SW480 (cell line): ENCODE results near the gene NAV2.
"Not testable (repeated sequence)": the region's sequence is repeated elsewhere in the genome, so short reads cannot be mapped to it uniquely, and the experiment has no call there.

Experiments
- DNase-seq: peaks from one replicate; pipeline ENCODE4 v3.0.0-alpha.2; 2016; ENCODE audit warnings: low spot score

NAV2 gene

GRCh38 chr11:19892876-19893275 is 180.2 kb downstream of the NAV2 start:
- DNase-seq, result no peak

DNA sequence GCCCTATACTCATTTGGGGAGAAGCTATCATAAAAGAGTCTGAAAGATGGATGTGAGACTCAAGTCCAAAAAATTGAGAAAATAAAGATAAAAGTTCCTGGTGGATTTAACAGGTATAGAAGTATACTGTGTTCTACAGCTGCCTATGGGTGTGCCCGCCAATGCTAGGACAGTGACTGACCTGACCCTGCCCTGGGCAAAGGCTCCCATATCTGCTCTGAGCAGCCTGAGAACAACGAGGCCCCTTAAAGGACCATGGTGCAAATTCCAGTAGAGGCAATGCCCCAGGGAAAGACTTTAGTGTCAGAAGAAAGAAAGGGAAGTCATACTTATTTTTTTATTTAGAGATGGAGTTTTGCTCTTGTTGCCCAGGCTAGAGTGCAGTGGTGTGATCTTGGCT is 181.8 kb downstream of the NAV2 start:
- no peak for DNase-seq

GRCh38 chr11:19895037-19895436 is 182.4 kb downstream of the NAV2 start:
- not testable (repeated sequence) for DNase-seq

DNA sequence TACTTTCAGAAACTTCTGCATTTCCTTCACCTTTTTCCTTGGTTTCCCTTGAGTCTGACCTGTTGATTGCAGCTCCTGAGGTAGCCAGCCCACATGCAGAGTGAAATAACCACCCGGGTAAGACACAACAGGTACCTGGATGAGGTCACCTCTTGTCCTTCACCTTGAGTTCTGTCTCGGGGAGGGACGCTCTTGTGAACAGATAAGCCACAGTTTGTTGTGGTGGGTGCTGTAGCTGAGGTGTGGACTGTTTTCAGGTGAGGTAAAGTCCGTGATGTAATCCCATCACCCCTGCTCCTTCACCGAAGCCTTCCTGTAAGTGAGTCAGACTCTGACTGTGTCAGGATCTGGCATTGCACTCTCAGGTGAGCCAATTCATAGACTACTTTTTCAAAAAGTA is 183.1 kb downstream of the NAV2 start:
- DNase-seq, result no peak

DNA sequence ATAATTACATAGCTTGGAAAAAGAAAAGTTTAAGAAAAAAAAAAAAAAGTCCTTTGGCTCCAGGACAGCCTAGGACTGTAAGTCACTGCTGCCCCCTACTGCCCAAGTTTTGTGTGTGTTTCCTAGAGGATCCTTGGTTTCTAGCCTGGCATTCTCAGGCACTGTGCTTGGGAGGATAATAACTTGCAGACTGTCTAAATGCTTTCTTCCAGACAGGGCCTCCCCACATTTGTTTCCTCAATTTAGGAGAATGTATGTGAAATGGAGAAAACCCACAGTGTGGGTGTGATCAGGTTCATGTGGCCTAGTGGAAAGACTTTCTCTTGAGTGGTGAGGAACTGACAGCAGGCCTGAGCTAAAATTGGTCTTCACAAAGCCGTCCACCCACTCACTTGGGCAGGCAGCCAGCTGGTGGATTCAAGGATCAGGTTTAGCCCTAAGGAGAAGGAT is 191.0 kb downstream of the NAV2 start:
- peak; percentile 49 for DNase-seq

DNA sequence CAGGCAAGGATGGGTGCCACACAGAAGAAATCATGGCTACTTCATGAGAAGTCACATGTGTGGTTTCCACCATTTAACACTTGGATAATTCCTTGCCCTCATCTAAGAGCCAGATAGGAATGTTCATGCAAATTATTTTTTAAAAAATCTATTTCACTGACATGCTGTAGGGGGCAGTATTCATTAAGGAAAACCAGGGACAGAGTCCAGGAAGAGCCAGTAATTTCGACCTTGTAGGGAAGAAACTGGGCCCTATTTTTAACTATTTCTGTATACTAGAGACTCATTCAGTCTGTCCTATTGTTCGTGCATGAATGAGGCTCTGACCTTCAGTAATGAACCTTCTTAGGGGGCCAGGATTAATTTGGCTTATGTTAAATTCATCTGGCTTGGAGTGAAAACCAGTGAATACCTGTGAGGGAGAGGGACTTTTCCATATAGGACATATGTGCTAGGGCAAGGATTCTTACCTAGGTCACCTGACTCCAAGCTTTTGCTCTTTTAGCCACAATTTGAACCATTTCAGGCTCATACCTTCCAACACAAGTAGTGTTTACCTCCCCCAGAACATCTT is 192.7 kb downstream of the NAV2 start:
- peak; percentile 33 for DNase-seq

- no peak for DNase-seq
Observed at GRCh38 chr11:19906126-19906525, 193.5 kb downstream of the NAV2 start.

DNA sequence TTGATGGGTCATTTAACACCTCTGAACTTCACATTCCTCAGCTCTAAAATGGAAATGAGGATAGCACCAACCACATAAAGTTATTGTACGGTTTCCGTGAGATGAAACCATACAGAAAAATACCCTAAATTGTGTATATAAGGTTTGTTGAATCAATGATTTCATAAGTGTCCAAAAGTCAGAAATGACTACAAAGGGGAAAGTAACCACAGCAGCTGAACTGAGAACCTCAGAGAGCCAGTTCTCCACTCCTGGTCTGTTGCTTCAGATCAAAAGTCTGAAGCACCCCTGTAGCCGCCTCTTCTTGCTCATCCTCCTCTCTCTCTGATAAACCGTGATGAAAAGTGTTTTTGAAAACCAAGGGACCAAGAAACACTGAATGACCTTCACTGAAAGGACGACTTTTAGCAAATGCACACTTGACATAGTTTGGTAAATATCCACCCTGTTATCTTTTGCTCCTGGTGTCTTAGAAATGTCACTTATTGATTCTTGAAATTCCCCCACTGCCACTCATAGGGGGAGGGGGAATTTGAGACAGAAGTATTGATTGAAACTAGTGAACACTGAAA is 194.5 kb downstream of the NAV2 start:
- DNase-seq, result no peak

DNA sequence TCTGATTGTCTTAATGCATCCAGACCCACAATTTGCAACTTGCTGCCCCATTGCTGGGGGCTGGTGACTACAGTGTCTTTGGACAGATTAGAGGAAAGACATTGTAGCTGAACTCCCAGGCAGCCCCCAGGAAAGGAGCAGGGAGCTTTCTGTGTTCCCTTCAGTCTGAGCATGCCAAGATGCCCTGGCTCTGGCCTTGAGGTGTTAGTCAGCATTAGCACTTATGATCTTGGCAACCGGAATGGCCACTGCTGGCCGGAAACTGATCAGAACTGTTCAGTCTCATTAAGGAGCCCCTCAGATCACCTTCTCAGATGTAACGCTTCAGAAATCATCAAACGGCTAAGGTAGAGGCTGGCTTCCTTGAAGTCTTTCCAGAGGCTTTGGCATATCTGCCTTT is 195.2 kb downstream of the NAV2 start:
- no peak for DNase-seq

GRCh38 chr11:19910931-19911330 is 198.3 kb downstream of the NAV2 start:
- DNase-seq, result no peak

- DNase-seq, result no peak
Observed at GRCh38 chr11:19912115-19912957, 199.7 kb downstream of the NAV2 start.

DNA sequence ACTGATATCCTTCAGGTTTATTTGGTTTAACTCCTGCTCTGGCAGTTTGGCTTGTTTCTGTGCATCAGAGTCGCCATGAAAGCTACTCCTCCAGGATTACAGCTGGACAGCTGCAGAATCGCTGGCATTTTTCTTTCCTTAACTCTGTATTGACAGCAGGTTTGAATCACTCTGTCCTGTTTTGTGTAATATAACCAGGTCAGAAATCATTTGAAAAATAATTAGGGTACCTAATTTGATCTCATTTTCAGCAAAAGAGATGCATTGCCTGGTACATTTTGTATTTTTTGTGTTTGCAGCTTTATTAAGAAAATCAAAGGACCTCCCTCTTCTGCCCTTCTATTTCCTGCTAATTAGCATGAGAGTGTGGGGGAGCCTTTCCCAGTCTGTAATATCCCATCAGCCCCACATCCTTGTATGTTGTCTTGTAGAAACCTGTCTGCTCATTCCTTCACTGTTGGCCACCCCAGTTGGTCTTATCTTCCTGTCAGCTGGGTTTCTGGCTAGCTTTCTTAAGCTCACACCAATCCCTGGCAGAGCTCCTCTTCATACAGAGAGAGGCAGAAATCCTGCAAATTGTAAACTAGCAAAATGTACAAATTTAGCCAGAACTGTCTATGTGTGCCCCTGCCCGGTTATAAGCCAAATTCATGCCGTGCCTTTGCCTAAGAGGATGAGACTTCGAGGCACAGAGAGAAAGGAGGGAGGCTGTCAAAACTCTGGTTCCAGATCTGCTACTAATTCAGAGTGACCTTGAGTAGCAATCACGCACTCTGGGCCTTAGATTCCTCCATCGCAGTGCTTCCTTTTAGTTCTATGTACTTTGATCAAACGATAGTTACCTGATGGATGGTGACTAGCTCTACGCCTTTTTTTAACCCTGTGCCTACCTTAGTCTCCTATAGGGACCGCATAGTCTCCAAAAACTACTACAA is 200.6 kb downstream of the NAV2 start:
- DNase-seq, result no peak

DNA sequence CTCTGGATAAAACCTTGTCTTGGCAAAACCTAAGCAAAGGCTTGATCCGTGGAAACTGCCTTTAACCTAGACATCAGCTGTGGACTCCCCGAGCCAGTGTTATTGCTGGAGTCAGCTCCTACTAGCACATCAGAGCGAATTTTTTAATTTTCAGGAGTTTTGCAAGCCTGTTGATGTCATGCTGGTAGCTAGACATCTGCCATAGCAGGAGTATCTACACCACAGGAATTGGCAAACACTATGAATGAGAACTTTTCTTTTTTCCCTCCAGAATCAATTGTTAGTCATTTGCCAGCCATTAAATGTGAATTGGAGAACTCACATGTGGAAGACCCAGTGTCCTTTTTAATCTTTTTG is 201.2 kb downstream of the NAV2 start:
- DNase-seq, result no peak

DNA sequence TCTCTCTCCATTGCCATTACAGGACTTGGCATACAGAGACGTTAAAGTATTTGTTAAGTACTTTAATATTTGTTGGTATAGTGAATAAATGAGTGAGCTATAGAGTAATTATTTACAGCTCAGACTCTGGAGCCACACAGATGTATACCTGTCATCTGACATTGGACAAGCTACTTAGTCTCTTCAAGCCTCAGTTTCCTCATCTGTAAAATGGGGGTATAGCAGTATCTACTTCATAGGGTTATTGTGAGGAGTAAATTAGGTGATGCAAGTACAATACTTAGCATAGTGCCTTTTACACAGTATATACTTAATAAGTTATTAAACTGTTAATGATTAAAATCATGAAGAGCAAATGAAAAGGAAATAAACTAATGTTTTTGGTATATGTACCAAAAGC is 203.2 kb downstream of the NAV2 start:
- DNase-seq, result no peak

- DNase-seq, result no peak
Observed at GRCh38 chr11:19917069-19917468, 204.4 kb downstream of the NAV2 start.

- DNase-seq, result no peak
Observed at GRCh38 chr11:19918302-19919049, 205.8 kb downstream of the NAV2 start.

DNA sequence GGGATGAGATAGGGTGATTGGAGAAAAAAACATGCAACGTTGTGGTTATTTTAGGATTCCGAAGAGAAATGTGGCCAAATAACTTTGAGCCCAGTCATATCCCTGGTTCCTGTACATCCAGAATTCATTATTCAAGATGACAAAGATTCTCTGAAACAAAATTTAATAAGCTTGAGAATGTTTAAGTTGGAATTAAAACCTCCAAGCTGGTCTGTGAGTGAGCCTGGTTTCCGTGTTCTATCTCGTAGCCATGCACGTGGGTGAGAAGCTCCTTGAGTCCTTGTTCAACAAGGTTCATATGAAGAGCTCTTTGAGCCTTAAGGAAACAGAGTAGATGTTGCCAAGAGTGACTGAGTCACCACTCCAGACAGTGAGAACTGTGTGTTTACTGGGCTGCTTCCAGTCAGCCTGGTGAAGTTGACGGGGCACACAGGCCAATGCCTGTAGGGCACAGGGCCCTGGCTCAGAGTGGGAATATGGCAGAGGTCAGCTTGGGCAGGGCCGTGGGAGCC is 206.5 kb downstream of the NAV2 start:
- DNase-seq, result no peak

DNA sequence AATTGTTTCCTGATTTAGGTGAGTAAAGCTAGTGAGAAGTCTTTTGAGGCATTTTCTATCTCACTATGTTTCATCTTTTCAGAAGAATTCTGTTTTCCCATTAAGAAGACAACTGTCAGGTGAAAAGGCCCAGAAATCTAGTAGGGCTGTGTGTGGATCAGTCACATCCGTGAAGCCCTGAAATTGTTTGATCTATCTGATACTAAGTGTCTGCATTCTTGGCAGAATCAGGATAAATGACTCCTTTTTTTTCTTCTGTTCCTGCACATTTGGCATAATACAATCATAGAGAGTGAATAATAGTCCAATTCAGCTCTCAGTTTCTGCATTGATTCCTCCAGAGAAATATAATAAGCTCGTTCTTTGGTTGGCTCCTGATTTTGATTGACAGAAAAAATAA is 208.3 kb downstream of the NAV2 start:
- DNase-seq, result no peak

- no peak for DNase-seq
Observed at GRCh38 chr11:19921976-19922688, 209.5 kb downstream of the NAV2 start.

GRCh38 chr11:19922689-19923035 is 210.0 kb downstream of the NAV2 start:
- DNase-seq, result no peak

DNA sequence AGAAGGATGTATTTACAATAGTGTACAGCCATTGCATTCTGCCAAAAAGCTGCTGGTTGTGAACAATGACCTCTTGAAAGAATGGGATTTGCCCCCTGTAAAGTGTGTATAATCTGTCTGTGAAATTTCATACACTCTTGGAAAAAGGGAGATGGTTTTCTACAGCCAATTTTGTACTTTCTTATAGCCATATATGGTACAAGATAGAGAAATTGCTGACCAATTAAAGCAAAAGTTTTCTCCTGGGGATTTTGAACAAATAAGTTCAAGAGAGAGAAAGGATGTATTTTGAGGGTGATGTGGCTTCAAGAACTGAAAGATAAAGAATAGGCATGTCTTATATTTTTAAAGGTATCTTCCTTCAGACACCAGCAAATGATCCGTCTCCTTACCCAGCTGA is 211.0 kb downstream of the NAV2 start:
- DNase-seq, result no peak
